ENCODE results near the gene TAMALIN. TPM values are rescaled to one million over a fixed set of nuclear protein-coding genes. Genes with fewer than 3 reads are reported as not detected.
"Not testable (repeated sequence)": the region's sequence is repeated elsewhere in the genome, so short reads cannot be mapped to it uniquely, and the experiment has no call there.

TAMALIN gene
- total RNA-seq (2014; rRNA removed; shearing (Covaris generic)) = 0.32 TPM in 1 of 2 replicates, not detected in the other
- 1.1 and 1.4 TPM in 2 replicates for polyA plus RNA-seq (2014; cell fraction: nucleus; rRNA removed)

DNA sequence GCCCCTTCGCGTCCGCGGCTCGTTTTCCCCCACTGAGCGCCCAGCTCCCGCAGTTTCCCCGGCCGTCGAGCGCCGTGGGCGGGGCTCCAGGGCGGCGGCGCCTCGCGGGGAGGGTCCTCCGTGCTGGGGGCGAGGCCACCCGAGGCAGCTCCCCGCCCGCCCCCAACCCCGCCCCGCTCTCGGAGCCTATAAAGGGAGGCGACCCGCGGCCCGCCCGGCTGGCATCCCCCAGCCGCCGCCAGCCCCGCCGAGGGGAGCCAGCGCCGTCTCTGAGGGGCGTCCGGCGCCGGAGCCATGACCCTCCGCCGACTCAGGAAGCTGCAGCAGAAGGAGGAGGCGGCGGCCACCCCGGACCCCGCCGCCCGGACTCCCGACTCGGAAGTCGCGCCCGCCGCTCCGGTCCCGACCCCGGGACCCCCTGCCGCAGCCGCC is at the start of gene TAMALIN:
Gene TAMALIN, plus strand, starts transcription at position 221 of the 432 bp plus-strand sequence. Its CDS starts 74 bp downstream, at position 295.
- no peak for DNase-seq (ENCODE audit: extremely low read depth, low read depth)

DNA sequence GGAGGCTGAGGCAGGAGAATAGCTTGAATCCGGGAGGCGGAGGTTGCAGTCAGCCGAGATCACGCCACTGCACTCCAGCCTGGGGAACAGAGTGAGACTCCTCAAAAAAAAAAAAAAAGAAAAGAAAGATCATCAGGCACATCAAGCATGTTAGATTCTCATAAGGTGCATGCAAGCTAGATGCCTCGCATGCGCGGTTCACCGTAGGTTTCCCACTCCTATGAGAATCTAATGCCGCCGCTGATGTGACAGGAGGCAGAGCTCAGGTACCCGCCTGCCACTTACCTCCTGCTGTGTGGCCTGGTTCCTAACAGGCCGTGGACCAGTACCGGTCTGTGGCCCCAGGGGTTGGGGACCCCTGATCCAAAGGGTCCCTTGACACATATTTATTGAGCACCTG is 48.2 kb upstream of the TAMALIN start:
- DNase-seq (ENCODE audit: extremely low read depth, low read depth) = no peak

DNA sequence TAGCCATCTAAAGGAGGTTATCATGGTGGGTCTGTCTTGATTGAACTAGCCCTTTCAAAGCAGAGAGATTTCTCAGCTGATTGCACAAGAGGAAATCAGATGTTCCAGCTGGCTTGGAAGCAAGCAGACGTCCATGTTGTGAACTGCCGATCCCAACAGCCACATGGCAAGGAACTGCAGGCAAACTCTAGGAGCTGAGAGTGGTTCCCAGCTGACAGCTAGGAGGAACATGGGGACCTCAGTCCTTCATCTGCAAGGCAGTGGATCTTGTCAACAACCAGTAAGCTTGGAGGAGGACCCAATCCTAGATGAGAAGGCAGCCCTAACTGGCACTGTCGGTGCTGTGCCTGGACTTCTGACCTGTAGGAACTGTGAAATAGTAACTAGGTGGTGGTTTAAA is 47.5 kb upstream of the TAMALIN start:
- no peak for DNase-seq (ENCODE audit: extremely low read depth, low read depth)

DNA sequence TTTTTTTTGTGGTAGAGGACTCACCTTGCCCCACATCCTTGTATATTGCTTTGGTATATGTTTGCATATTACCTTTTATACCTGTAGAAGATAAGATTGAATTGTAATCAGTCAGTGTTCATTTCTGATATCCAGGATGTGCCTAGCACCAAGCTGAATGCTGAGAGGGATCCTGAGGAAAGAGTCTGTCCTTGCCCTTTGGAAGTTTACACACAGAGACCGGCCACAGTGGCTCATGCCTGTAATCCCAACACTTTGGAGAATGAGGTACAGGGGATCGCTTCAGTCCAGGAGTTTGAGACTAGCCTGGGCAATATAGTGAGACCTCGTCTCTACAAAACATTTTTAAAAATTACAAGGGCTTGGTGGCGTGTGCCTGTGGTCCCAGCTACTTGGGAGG is 46.8 kb upstream of the TAMALIN start:
- no peak for DNase-seq (ENCODE audit: extremely low read depth, low read depth)

DNA sequence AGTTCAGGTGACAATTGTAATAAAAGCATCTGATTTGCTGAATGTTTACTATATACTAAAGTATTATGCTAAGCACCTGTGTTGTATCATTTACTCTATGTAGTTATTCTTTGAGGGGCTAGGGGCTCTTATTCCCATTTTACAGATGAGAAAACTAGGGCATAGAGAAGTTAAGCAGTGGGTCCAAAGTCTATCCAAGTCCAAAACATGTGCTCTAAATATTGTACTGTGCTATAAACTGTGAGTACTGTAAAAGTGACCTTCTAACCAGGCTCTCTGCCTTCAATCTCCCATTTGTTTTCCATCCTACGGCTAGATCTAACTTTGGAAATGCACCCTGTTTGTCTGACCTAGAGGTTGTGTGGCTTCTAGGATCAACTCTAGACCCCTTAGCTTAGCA is 46.3 kb upstream of the TAMALIN start:
- no peak for DNase-seq (ENCODE audit: extremely low read depth, low read depth)

DNA sequence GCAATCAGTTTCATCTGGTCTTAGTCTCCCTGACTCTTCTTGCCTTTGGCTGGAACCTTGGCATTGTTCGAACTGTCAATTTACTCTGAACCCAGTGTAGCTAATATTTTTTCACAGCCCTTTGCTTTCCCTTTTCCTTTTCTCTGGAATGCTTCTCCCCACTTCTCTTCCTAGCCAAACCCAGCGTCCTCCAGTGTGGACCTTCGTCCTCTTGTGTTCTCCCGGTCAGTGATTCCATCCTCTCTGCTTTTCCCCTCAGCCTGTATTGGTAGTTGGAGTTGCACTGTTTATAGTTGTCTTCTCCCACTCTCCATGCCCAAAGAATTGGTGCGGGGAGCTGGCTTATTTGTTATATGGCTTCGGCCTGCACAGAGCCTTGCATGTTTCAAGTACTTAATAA is 45.9 kb upstream of the TAMALIN start:
- no peak for DNase-seq (ENCODE audit: extremely low read depth, low read depth)

DNA sequence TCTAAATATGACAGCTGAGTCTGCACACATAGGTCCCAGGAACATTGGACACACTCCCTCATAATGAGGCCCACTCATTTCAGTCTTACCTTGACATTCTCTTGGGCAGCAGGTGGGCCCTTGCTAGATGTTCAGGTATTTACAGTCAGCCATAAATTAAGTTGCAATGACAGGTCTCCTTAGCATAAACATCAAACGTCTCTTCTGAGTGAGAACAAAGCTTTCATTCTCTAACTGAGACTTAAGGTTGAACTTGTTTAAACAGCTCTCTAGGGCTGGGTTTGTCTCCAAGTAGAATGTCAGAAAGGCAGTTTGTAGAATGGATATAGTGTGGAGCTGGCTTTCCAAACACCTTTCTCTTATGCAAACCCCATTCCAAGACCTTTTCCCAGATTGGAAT is 44.9 kb upstream of the TAMALIN start:
- no peak for DNase-seq (ENCODE audit: extremely low read depth, low read depth)

DNA sequence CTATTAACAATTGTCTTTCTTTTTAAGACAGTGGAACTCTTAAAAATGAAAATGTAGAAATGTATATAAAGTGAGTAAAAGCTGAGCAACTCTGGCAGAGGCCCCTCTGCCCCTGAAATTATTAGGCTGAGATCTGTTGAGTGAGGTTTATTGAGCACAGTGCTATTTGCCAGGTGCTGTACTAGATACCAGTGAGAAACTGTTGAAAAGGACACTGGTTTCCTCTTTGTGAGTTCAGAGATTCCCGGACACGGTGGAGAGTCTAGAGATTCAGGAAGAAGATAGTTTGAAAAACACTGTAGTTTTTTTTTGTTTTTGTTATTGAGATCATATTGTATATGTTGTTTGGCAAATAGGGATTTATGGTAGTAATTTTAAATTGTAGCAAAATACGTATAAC is 44.0 kb upstream of the TAMALIN start:
- no peak for DNase-seq (ENCODE audit: extremely low read depth, low read depth)

DNA sequence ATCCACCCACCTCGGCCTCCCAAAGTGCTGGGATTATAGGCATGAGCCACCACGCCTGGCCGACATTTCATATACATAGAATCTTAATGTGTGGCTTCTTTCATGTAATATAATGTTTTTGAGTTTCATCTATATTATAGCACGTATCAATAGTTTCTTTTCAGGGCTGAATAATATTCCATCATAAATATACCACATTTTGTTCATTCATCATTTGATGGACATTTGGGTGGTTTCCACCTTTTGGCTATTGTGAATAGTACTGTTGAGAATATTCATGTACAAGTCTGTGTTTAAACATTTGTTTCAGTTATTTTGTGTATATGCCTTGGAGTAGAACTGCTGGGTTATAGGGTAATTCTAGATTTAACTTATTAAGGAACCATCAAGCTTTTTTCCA is 43.3 kb upstream of the TAMALIN start:
- DNase-seq (ENCODE audit: extremely low read depth, low read depth) = no peak

DNA sequence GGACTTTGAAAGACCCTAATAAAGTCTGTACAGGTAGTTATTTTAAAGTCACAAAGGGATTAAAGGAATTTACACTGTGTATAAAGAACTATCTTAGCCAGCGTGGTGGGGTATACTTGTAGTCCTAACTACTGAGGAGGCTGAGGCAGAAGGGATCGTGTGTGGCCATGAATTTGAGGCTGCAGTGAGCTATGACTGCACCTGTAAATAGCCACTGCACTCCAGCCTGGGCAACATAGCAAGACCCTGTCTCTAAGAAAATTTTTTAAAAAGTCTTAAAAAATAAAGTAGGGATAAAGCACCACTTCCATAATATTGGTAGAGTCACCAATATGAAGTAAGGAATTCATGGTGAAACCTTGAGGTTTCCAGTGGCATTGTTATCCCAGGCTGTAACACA is 37.1 kb upstream of the TAMALIN start:
- no peak for DNase-seq (ENCODE audit: extremely low read depth, low read depth)

DNA sequence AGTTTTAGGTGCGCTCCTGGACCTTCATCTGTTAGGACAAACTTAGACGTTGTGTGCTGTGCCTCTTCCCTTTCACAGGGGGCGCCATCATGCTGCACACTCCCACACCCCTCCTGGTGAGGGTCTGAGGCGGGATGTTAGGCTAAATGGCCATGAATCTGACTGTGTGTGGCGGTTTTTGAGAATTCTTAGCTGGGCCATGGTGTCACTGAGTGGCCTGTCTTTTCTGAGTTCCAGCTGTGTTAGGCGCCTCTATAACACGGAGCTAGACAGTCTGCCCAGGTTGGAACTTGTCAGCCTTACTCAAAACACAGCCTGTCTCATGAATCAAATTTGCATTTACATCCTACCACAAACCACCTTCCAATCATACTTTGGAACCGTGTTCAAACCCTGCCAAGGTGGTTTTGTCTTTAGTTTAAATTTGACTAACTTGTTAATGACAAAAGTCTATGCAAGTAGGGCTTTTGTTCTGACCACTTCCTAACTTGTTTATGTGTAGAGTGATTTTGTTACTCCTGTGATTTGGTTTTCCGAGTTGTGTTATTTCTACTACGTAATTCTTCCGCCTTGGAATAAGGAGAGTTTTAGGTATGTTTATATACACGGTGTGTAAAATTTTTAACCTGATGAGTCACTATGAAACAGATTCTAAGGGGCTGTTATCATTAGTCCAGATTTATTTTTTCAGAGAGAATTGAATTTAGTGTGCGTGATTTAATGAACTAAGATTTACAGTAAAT is 35.7 kb upstream of the TAMALIN start:
- DNase-seq (ENCODE audit: extremely low read depth, low read depth) = no peak

DNA sequence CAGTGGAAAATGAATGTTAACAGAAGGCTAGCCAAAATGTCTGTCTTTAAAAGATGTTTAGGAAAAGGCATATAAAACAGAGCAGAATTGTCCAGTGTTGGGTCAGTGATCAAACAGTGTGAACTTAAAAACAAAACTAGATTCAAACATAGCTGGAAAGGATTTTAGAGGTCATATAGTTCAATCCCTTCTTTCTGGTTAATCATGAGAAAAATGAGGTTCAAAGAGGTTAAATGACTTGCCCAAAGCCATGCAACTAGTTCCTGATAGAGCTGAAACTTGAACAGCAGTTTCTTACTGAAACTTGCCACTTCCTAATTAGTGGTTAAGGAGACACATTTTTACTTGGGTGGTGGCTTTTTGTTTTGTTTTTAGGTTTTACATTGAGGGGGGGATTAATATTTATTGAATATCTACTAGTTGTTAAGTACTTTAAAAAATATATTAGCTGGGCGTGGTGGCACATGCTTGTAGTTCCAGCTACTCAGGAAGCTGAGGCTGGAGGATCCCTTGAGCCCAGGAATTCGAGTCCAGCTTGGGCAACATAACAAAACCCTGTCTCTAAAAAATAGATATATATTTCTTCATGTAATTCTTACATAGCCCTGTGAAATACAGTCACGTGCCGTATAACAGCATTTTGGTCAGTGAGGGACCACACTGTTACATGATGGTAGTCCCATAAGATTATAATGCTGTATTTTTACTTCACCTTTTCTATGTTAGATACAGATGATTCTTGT is 34.9 kb upstream of the TAMALIN start:
- DNase-seq (ENCODE audit: extremely low read depth, low read depth) = no peak

DNA sequence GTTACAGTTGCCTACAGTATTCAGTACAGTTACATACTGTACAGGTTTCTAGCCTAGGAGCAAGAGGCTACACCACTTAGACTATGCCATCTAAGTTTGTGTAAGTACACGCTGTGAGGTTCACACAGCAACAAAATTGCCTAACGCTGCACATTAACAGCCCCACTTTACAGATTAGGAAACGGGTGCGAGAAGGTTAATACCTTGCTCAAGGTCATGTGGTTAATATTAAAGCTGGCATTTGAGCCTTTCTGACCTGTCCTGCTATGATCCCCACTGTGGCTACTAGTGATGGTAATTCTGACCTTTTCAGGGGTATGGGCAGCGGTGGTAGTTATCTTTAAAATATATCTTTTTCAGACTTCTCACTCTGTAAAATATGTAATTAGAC is 34.3 kb upstream of the TAMALIN start:
- DNase-seq (ENCODE audit: extremely low read depth, low read depth) = no peak

DNA sequence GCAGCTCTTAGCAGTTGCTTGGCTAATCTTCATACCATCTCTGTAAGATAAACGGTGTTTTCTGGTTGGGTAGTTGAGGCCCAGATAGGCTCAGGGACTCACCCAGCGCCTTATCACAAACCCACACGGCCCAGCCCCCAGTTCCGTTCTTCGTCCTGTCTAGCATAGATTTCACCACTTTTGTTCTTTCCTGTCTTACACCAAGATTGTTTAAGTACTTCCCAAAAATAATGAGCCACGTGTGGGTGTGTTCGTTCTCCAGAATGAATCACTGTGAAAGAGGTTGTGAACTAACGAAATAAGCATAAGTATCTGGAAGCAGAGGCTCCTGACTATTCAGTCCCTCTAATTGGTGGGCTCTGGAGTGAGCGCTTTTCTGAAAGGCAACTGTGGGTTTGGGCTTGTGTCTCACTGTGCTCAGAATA is 33.9 kb upstream of the TAMALIN start:
- DNase-seq (ENCODE audit: extremely low read depth, low read depth) = no peak

DNA sequence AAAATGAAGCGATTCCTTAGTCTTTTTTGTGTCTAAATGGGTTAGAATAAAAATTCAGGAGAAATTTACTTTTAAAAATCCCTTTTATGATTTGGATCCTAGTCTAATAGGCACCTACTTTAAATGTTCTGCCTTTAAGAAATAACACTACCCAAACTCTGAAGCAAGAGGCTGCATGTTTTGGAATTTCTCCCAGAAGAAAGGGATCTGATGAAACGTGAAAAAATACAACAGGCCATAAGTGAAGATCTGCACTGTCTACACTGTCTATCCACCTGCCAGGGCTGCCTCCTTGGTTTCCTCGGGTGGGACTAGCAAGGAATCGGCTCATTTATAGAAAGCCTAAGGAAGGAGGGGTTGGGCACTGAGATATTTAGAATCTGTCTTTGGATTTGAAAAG is 33.2 kb upstream of the TAMALIN start:
- no peak for DNase-seq (ENCODE audit: extremely low read depth, low read depth)

DNA sequence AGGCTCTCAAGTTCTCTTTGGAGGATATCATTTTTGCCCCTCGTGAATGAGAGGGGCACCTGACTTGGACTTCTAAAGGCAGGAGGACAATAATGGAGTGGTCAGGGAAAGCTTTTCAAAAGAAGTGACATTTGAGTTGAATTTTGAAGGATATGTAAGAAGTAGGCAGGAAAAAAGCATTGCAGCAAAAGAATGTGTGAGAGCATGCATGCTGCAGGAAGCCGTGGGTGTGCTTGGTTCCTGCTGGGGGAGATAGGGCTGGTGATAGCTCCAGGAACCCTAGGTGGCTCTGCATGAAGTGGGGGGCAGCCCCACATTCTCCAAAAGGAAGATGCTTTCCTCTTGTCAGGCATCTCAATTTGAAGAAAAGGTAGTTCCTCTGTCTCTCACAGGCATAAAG is 32.1 kb upstream of the TAMALIN start:
- no peak for DNase-seq (ENCODE audit: extremely low read depth, low read depth)

DNA sequence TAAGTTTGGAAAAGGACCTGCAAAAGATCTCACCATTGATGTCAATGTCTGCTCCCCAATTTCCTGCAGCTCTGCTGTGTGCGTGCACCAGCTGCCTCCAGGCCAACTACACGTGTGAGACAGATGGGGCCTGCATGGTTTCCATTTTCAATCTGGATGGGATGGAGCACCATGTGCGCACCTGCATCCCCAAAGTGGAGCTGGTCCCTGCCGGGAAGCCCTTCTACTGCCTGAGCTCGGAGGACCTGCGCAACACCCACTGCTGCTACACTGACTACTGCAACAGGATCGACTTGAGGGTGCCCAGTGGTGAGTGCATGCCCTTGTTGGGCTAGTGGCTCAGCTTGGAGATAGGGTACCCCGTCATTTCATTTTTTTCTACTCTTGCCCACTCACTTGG is 31.6 kb upstream of the TAMALIN start:
- DNase-seq (ENCODE audit: extremely low read depth, low read depth) = no peak

DNA sequence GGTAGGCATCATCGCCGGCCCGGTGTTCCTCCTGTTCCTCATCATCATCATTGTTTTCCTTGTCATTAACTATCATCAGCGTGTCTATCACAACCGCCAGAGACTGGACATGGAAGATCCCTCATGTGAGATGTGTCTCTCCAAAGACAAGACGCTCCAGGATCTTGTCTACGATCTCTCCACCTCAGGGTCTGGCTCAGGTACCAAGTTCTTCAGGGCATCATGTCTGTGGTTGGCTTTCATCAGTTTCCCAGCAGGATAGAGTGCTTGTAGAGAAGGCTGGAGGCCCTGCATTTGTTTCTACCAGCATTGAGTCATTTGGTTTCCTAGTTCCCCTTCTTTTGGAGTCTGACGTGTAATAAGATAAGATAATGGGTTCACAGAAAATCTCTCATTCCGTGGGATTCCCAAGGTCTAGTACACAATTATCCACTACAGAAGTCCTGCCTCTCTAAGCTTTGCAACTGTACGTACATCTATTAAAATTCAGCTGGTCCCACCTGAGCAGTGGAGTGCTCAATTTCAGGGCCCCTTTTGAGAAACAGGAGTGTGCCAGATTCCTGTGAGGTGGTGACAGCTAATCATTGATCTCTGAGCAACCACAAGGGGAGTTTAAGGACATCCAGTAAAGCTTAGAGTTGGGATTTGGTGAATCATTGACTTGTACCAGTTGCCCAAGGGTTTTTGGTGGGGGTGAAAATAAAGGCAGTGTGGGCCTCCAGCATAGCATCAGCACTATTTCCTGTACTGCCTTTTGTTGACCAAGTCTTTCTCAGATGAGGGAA is 30.2 kb upstream of the TAMALIN start:
- DNase-seq (ENCODE audit: extremely low read depth, low read depth) = no peak

DNA sequence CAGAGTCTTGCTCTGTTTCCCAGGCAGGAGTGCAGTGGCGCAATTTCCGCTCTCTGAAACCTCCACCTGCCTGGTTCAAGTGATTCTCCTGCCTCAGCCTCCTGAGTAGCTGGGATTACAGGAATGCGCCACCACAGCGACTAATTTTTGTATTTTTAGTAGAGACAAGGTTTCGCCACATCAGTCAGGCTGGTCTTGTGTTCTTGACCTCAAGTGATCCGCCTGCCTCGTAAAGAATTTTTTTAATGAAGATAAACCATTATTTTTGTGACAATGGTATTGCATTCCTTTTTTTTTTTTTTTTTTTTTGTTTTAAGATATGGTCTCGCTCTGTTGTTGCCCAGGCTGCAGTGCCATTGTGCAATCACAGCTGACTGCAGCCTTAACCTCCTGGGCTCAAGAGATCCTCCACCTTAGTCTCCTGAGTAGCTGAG is 29.4 kb upstream of the TAMALIN start:
- DNase-seq (ENCODE audit: extremely low read depth, low read depth) = no peak

DNA sequence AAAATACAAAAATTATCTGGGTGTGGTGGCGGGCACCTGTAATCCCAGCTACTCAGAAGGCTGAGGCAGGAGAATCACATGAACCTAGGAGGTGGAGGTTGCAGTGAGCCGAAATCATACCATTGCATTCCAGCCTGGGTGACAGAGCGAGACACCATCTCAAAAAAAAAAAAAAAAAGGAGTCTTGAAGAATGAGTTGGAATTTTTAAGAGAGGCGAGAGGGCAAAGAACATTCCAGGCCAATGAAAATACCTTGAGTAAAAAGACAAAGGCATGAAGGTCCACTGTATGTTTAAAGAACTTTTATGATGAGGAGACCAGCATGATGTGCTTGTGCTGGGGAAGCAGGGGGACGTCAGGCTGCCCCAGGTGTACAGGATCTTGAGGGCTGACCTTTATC is 27.4 kb upstream of the TAMALIN start:
- DNase-seq (ENCODE audit: extremely low read depth, low read depth) = not testable (repeated sequence)
